NCI-H524 (cell line): ENCODE data around the gene TEX22.
"Not testable (repeated sequence)": the region's sequence is repeated elsewhere in the genome, so short reads cannot be mapped to it uniquely, and the experiment has no call there.

Experiments used
- DNase-seq, 2 experiments: peaks; one replicate each; lab custom pipeline; 2025; lab: John Stamatoyannopoulos, UW

Gene TEX22

GRCh38 chr14:105398044-105398725 lies at the start of gene TEX22:
TEX22 (plus strand) TSS chr14:105398538; CDS start chr14:105399341, 803 bp downstream.
- peak; percentile 85 to 93 for DNase-seq

GRCh38 chr14:105348945-105349699 lies 49.2 kb upstream of the TEX22 start:
- DNase-seq = no peak

- no peak for DNase-seq
Observed at GRCh38 chr14:105349992-105350391, 48.3 kb upstream of the TEX22 start.

- DNase-seq = no peak
Observed at GRCh38 chr14:105350450-105351244, 47.7 kb upstream of the TEX22 start.

GRCh38 chr14:105351410-105351809 lies 46.9 kb upstream of the TEX22 start:
- DNase-seq = no peak

- peak; percentile 77 to 93 for DNase-seq
Observed at GRCh38 chr14:105351920-105352851, 46.2 kb upstream of the TEX22 start.

GRCh38 chr14:105353136-105353535 lies 45.2 kb upstream of the TEX22 start:
- DNase-seq = no peak

- DNase-seq = no peak
Observed at GRCh38 chr14:105354541-105354940, 43.8 kb upstream of the TEX22 start.

- DNase-seq = no peak
Observed at GRCh38 chr14:105355049-105355575, 43.2 kb upstream of the TEX22 start.

- DNase-seq = no peak
Observed at GRCh38 chr14:105355850-105356604, 42.3 kb upstream of the TEX22 start.

GRCh38 chr14:105356927-105357326 lies 41.4 kb upstream of the TEX22 start:
- DNase-seq = no peak

- DNase-seq = no peak
Observed at GRCh38 chr14:105357626-105358025, 40.7 kb upstream of the TEX22 start.

GRCh38 chr14:105358140-105358846 lies 40.0 kb upstream of the TEX22 start:
- DNase-seq = no peak

- no peak for DNase-seq
Observed at GRCh38 chr14:105358943-105359342, 39.4 kb upstream of the TEX22 start.

GRCh38 chr14:105361412-105361811 lies 36.9 kb upstream of the TEX22 start:
- not testable (repeated sequence) for DNase-seq

GRCh38 chr14:105363847-105364708 lies 34.3 kb upstream of the TEX22 start:
- DNase-seq = no peak

GRCh38 chr14:105365101-105365500 lies 33.2 kb upstream of the TEX22 start:
- no peak for DNase-seq

GRCh38 chr14:105365681-105366080 lies 32.7 kb upstream of the TEX22 start:
- no peak for DNase-seq
